Calu3 (cell line): ENCODE data around the gene CIT. TPM values are rescaled to one million over a fixed set of nuclear protein-coding genes. Genes with fewer than 3 reads are reported as not detected.
A peak's percentile ranks its signal among the peaks of the same experiment; 100 is the strongest.

Experiments used
- BruUV-seq: library from RNA; stranded (reverse); fragments of 400-500 nt; replicated peaks from 2 replicates; lab custom pipeline; 2021; lab: Mats Ljungman, UMichigan
- CTCF ChIA-PET: fragments of 300-600 bp; sonication (Branson Sonifier 250); formaldehyde crosslinking; loops from one replicate; lab custom pipeline; 2022; ENCODE audit warnings: antibody characterized with exemption; lab: Charles Lee
- DNase-seq: peaks from one replicate; pipeline ENCODE4 v3.0.0; 2022
- H3K27ac Mint-ChIP-seq: one replicate; pipeline ENCODE4 v1.8.0; 2022; ENCODE audit warnings: mixed read lengths; ENCODE audit not compliant: unreplicated experiment
- H3K27me3 Mint-ChIP-seq: one replicate; pipeline ENCODE4 v1.8.0; 2022; ENCODE audit warnings: mixed read lengths; ENCODE audit not compliant: unreplicated experiment
- H3K36me3 Mint-ChIP-seq: one replicate; pipeline ENCODE4 v1.8.0; 2022; ENCODE audit warnings: mild to moderate bottlenecking, moderate library complexity, mixed read lengths; ENCODE audit not compliant: insufficient read depth, unreplicated experiment
- H3K4me1 Mint-ChIP-seq: one replicate; pipeline ENCODE4 v1.8.0; 2022; ENCODE audit warnings: mild to moderate bottlenecking, low read depth, mixed read lengths; ENCODE audit not compliant: unreplicated experiment
- H3K4me3 Mint-ChIP-seq: one replicate; pipeline ENCODE4 v1.8.0; 2022; ENCODE audit warnings: mild to moderate bottlenecking, low read depth, moderate library complexity, mixed read lengths; ENCODE audit not compliant: unreplicated experiment
- H3K9me3 Mint-ChIP-seq: one replicate; pipeline ENCODE4 v1.8.0; 2022; ENCODE audit warnings: low read depth, mixed read lengths; ENCODE audit not compliant: unreplicated experiment
- intact Hi-C: fragments of 100-400 bp; cut with micrococcal nuclease; formaldehyde crosslinking; loops from one replicate; pipeline ENCODE4 v1.10.0; 2022; ENCODE audit not compliant: unreplicated experiment
- total RNA-seq: library from RNA; stranded (reverse); gene quantifications from 2 replicates; pipeline ENCODE4 v1.2.3, GENCODE V29; 2022
- TF ChIP-seq, protein P1 (sequence below): fragments of 200-600 bp; IDR thresholded peaks from one replicate; pipeline ENCODE4 v1.8.0; 2022; ENCODE audit warnings: antibody characterized with exemption; ENCODE audit not compliant: unreplicated experiment

Gene CIT
- total RNA-seq, 1 experiment from 2014 or later = 82.3 TPM

GRCh38 chr12:119679490-119679889 is 197.6 kb downstream of the CIT start:
- CTCF ChIA-PET = interaction anchor here (0.6 kb wide), 1 partner anchor 243 kb away, joined by 10 read pairs; no protein-coding TSS in a partner anchor
- no peaks in the 10 kb centered on the region for H3K9me3 Mint-ChIP-seq
- TF ChIP-seq, protein P1, sequence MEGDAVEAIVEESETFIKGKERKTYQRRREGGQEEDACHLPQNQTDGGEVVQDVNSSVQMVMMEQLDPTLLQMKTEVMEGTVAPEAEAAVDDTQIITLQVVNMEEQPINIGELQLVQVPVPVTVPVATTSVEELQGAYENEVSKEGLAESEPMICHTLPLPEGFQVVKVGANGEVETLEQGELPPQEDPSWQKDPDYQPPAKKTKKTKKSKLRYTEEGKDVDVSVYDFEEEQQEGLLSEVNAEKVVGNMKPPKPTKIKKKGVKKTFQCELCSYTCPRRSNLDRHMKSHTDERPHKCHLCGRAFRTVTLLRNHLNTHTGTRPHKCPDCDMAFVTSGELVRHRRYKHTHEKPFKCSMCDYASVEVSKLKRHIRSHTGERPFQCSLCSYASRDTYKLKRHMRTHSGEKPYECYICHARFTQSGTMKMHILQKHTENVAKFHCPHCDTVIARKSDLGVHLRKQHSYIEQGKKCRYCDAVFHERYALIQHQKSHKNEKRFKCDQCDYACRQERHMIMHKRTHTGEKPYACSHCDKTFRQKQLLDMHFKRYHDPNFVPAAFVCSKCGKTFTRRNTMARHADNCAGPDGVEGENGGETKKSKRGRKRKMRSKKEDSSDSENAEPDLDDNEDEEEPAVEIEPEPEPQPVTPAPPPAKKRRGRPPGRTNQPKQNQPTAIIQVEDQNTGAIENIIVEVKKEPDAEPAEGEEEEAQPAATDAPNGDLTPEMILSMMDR = no peak
- no peaks in the 10 kb centered on the region for H3K27me3 Mint-ChIP-seq
- intact Hi-C loops = no loop called here
- H3K36me3 Mint-ChIP-seq = peaks cover 78% of the 10 kb centered on the region
- H3K4me1 Mint-ChIP-seq = peaks cover 42% of the 10 kb centered on the region
- peak overlapping the region; percentile 38 for H3K27ac Mint-ChIP-seq
- no TSS peak for BruUV-seq
- H3K4me3 Mint-ChIP-seq = no peak overlapping the region
- DNase-seq = no peak

DNA sequence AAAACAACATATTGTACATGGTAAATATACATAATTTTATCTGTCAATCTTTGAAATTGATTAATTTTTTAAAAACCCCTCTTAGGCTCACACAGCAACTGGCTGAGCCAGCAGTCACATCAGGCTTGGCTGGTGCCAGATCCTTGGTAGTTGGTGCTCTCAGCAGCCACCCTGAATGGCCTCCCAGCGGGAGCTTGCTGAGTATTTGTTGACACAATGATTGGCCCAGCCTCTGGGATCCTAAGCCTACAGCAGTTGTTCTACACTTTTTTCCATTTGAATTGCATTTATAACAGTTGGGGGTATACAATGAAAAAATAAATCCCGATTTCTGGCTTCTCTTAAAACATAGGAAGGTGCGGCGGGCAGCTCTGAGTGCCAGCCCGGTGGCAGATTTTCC is 198.0 kb downstream of the CIT start:
- Mint-ChIP-seq H3K4me3 (no peak overlapping the region), H3K27me3 (no peaks in the 10 kb centered on the region), H3K36me3 (peaks cover 82% of the 10 kb centered on the region), H3K27ac (peak overlapping the region; percentile 38), H3K9me3 (no peaks in the 10 kb centered on the region), H3K4me1 (peaks cover 42% of the 10 kb centered on the region)
- intact Hi-C loops = no loop called here
- DNase-seq = no peak
- no TSS peak for BruUV-seq
- CTCF ChIA-PET = interaction anchor here (0.6 kb wide), 1 partner anchor 244 kb away, joined by 10 read pairs; no protein-coding TSS in a partner anchor
- TF ChIP-seq, protein P1 = no peak

GRCh38 chr12:119678459-119678858 is 198.7 kb downstream of the CIT start:
- Mint-ChIP-seq H3K9me3 (no peaks in the 10 kb centered on the region), H3K27ac (peak overlapping the region; percentile 39), H3K4me3 (no peak overlapping the region), H3K4me1 (peaks cover 42% of the 10 kb centered on the region), H3K36me3 (peaks cover 83% of the 10 kb centered on the region), H3K27me3 (no peaks in the 10 kb centered on the region)
- CTCF ChIA-PET = no interaction called here
- BruUV-seq = no TSS peak
- intact Hi-C loops = no loop called here
- TF ChIP-seq, protein P1 = no peak
- no peak for DNase-seq

- TF ChIP-seq, protein P1 = no peak
- no peaks in the 10 kb centered on the region for H3K9me3 Mint-ChIP-seq
- peaks cover 93% of the 10 kb centered on the region for H3K36me3 Mint-ChIP-seq
- no TSS peak for BruUV-seq
- H3K4me3 Mint-ChIP-seq = no peak overlapping the region
- no peaks in the 10 kb centered on the region for H3K27me3 Mint-ChIP-seq
- CTCF ChIA-PET = interaction anchor here (0.6 kb wide), 1 partner anchor 39 kb away, joined by 3 read pairs; no protein-coding TSS in a partner anchor
- H3K27ac Mint-ChIP-seq = no peak overlapping the region
- intact Hi-C loops = no loop called here
- no peak for DNase-seq
- peaks cover 42% of the 10 kb centered on the region for H3K4me1 Mint-ChIP-seq
These were observed 200.5 kb downstream of the CIT start for GRCh38 chr12:119676573-119676972.
